HUES48 (cell line): ENCODE measurements around the gene SYNE4.
A peak's percentile ranks its signal among the peaks of the same experiment; 100 is the strongest.

Experiments
- H3K27ac ChIP-seq: one replicate; pipeline ENCODE4 v1.7.0; 2013; ENCODE audit warnings: low read depth, low read length, inconsistent platforms
- H3K27me3 ChIP-seq: 2 replicates; pipeline ENCODE4 v1.6.1; 2013; ENCODE audit warnings: mild to moderate bottlenecking, low read length; ENCODE audit not compliant: control insufficient read depth, insufficient read depth
- H3K36me3 ChIP-seq: 2 replicates; pipeline ENCODE4 v1.6.1; 2013; ENCODE audit warnings: low read length; ENCODE audit not compliant: control insufficient read depth, insufficient read depth
- H3K4me1 ChIP-seq: 2 replicates; pipeline ENCODE4 v1.6.1; 2013; ENCODE audit warnings: mild to moderate bottlenecking, low read length; ENCODE audit not compliant: control insufficient read depth, insufficient read depth
- H3K4me3 ChIP-seq: 2 replicates; pipeline ENCODE4 v1.5.1; 2013; ENCODE audit warnings: mild to moderate bottlenecking, low read depth, low read length
- H3K9ac ChIP-seq: 2 replicates; pipeline ENCODE4 v1.6.1; 2013; ENCODE audit warnings: mild to moderate bottlenecking, low read depth, low read length, moderate library complexity
- H3K9me3 ChIP-seq: 2 replicates; pipeline ENCODE4 v1.6.1; 2013; ENCODE audit warnings: low read length; ENCODE audit not compliant: control insufficient read depth, insufficient read depth

Gene SYNE4, protein sequence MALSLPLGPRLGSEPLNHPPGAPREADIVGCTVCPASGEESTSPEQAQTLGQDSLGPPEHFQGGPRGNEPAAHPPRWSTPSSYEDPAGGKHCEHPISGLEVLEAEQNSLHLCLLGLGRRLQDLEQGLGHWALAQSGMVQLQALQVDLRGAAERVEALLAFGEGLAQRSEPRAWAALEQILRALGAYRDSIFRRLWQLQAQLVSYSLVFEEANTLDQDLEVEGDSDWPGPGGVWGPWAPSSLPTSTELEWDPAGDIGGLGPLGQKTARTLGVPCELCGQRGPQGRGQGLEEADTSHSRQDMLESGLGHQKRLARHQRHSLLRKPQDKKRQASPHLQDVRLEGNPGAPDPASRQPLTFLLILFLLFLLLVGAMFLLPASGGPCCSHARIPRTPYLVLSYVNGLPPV

DNA sequence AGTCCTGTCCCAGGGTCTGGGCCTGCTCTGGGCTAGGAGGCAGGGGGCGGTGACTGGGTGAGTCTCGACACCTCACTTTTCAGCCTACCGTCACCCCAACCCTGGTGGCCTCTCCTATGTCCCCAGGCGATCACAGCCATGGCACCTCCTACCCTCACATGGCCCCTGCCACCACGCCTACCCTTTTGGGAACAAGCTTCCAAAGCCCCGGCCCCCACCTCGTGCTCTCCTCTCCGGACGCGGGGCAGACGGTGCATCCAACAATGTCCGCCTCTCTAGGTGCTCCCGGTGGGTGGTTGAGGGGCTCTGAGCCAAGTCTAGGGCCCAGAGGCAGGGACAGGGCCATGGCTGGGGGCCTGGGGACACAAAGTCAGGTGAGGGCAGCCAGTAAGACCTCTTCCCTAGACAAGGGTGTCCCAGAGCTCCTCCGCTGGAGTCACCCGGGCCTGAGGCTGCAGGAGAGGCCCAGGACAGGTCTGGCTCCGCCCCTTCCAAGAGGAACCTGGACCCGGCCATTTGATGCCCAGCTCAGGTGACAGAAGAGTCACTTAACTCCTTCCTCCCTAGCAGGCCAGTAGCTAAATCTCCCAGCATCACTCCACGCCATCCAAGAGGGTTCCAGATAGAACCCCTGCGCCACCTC, at the start of gene SYNE4:
Gene SYNE4, minus strand, starts transcription at position 478 of the 643 bp plus-strand sequence. Its CDS starts 132 bp downstream, at position 346.
- Histone ChIP-seq H3K9ac (peak within 1 kb of the TSS; percentile 47; the same call in 1 of the 2 replicates), H3K27ac (peak within 1 kb of the TSS; percentile 37), H3K9me3 (no peaks in the 10 kb centered on the region), H3K4me1 (peaks cover 4% of the 10 kb centered on the region; the same call in 1 of the 2 replicates), H3K27me3 (no peaks in the 10 kb centered on the region), H3K4me3 (peak within 1 kb of the TSS; percentile 60), H3K36me3 (no peaks in the 10 kb centered on the region)

DNA sequence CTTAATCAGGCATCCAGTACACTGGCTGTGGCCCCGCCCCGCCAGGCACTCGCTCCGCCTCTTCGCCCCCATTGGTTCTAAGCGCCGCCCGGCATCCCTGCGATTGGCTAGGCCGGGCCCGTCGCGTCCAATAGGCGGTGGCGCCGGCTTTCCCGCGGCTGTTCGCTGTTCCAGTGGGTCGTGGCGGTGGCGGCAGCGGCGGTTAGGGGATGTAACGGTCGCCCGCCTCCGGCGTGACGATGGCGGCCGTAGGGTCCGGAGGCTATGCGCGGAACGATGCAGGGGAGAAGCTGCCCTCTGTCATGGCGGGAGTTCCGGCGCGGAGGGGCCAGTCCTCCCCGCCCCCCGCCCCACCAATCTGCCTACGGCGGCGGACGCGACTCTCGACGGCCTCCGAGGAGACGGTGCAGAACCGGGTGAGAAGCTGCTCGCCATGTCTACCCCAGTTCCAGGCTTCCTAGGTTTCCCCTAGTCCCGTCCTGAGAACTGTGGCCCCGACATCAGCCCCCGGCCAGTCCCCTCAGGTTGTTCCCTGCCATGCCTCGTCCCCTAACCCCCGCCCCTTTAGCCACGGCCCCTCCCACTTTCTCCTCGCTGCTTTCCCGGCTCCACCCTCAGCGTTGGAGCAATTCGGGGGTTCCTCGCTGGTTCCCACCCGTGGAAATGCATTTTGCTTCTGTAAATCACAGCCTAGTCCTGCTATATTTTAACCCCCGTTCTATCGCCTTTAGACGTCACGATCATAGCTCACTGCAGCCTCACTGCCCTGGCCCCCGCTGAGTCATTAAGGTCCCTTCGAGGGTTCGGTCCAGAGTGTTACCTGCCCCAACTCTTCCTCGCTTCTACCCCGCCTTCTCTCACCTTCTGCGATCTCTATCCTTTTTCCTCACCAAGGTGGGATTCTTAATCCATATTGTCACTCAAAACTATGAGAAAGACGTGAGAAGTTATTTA, 46.4 kb upstream of the SYNE4 start, which contains the start of gene WDR62:
Gene WDR62, plus strand, starts transcription at position 165 of the 954 bp plus-strand sequence. Its CDS starts 75 bp downstream, at position 240.
- Histone ChIP-seq H3K4me1 (peaks cover 8% of the 10 kb centered on the region; the same call in 1 of the 2 replicates), H3K36me3 (peaks cover 22% of the 10 kb centered on the region), H3K27ac (peak within 1 kb of the TSS; percentile 94)

DNA sequence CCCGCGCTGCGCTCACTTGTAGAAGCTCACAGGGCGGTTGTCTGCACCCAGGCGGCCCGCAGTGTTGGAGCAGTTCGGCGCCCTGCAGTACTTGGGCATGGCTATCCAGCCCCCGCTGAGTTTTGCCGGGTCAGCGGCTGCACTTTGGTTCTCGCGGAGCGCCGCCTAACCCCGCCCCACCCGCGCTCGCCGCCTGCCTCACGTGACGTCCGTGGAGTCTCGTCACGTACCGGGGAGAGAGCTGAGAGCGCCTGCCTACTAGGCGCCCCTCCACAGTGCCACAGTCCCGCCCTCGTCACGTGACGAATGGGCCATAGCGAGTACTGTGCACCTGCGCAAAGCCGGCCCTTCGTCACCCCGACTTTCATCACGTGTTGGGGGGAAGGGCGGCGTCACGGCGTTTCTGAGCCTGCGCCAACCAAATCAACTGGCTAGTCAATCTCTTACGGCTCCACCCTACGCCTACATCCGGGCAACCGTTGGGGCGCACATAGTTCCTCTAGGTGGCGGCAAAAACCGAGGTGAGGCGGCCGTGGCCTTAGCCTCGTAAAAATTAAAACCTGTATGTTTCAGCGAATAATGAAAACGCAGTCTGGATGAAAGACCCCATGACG, 45.6 kb upstream of the SYNE4 start, which contains the start of gene THAP8:
Gene THAP8, minus strand, starts transcription at position 167 of the 614 bp plus-strand sequence. Its CDS starts 68 bp downstream, at position 99.
- peak within 1 kb of the TSS; percentile 94 for H3K27ac ChIP-seq
- H3K27me3 ChIP-seq: no peaks in the 10 kb centered on the region
- H3K9ac ChIP-seq: peak within 1 kb of the TSS; percentile 81
- H3K4me1 ChIP-seq: peaks cover 8% of the 10 kb centered on the region; the same call in 1 of the 2 replicates
- peaks cover 14% of the 10 kb centered on the region for H3K36me3 ChIP-seq
- no peaks in the 10 kb centered on the region for H3K9me3 ChIP-seq
- H3K4me3 ChIP-seq: peak within 1 kb of the TSS; percentile 81

More for the DNA sequence above, 46.4 kb upstream of the SYNE4 start, which contains the start of gene WDR62:
- Histone ChIP-seq H3K27me3 (no peaks in the 10 kb centered on the region), H3K9ac (peak within 1 kb of the TSS; percentile 81), H3K9me3 (no peaks in the 10 kb centered on the region), H3K4me3 (peak within 1 kb of the TSS; percentile 81)

DNA sequence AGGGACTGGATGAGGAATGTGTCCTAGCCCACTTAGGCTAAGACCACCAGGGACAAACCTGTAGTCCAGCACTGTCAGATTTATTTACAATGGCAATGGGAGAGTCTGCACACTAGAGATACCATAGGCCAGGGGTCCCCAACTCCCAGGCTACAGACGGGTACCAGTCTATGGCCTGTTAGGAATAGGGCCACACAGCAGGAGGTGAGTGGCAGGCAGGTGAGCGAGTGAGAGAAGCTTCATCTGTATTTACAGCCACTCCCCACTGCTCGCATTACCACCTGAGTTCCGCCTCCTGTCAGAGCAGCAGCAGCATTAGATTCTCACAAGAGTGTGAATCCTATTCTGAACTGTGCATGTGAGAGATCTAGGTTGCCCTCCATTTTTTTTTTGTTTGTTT, 43.0 kb upstream of the SYNE4 start:
- H3K27ac ChIP-seq: no peak overlapping the region
- no peaks in the 10 kb centered on the region for H3K27me3 ChIP-seq
- no peak overlapping the region for H3K9ac ChIP-seq
- peaks cover 8% of the 10 kb centered on the region; the same call in 1 of the 2 replicates for H3K4me1 ChIP-seq
- H3K4me3 ChIP-seq: no peak overlapping the region
- H3K9me3 ChIP-seq: no peaks in the 10 kb centered on the region
- H3K36me3 ChIP-seq: no peaks in the 10 kb centered on the region

DNA sequence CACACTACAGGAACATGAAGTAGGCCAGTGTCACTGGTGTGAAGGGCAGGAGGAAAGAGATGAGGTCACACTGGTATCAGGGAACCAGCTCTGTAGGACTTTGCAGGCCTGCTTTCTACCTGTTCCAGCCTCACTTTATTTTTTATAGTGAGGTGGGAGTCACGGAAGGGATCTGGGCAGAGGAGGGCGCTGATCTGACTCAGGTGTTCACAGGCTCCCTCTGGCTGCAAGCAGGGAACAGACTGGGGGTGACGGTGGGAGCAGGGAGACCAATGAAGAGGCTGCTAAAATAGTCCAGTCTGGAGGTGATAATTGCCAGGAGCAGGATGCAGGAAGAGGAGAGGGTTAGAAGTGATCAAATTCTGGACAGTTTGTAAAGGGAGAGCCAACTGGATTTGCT, 42.6 kb upstream of the SYNE4 start:
- Histone ChIP-seq H3K9ac (no peak overlapping the region), H3K36me3 (no peaks in the 10 kb centered on the region), H3K27ac (no peak overlapping the region), H3K4me1 (peaks cover 8% of the 10 kb centered on the region; the same call in 1 of the 2 replicates), H3K4me3 (no peak overlapping the region), H3K27me3 (no peaks in the 10 kb centered on the region), H3K9me3 (no peaks in the 10 kb centered on the region)

DNA sequence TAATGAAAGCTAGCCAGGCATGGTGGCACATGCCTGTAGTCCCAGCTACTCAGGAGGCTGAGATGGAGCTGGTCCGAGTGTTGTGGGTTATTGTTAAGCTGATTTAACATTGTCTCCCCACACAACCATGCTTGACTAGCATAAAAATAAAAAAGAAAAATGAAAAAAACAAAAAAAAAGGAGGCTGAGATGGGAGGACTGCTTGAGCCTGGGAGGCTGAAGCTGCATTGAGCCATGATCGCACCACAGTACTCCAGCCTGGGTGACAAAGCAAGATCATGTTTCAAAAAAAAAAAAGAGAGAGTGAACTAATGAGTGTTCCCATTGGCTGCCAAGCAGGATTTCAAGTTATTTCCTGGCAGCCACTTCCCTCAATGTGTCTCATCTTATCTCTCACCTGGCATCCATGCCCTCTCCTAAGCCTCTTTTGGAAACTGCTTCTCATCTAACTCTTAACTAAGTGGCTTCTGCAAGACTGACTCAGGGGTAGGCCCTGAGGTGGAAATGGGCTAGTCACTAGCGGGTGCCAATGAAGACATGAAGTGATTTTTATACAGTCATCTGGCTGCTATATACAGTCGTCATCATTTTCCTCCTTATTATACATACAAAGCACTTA, 40.6 kb upstream of the SYNE4 start:
- no peak overlapping the region for H3K4me3 ChIP-seq
- no peaks in the 10 kb centered on the region for H3K27me3 ChIP-seq
- H3K9ac ChIP-seq: no peak overlapping the region

DNA sequence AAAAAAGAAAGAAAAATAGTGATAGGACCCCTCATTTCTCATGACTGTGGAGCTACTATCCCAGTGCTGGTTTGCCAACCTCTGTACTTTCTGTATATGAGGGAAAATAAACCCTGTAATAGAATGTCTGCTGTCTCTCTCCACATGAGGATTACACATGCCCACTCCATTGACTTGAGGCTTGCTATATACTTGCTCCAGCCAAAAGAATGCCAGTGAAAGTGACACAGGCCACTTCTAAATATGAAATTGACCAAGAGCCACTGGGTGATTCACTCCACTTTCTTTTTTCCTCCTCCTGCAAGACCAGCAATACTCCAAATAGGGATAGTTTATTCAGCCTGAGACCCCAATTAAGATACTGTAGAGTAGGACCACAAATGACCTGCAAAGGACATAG, 39.2 kb upstream of the SYNE4 start:
- Histone ChIP-seq H3K9ac (no peak overlapping the region), H3K36me3 (no peaks in the 10 kb centered on the region), H3K27ac (no peak overlapping the region), H3K4me1 (peaks cover 8% of the 10 kb centered on the region; the same call in 1 of the 2 replicates), H3K9me3 (no peaks in the 10 kb centered on the region), H3K4me3 (no peak overlapping the region), H3K27me3 (no peaks in the 10 kb centered on the region)

More for the DNA sequence above, 40.6 kb upstream of the SYNE4 start:
- Histone ChIP-seq H3K9me3 (no peaks in the 10 kb centered on the region), H3K4me1 (peaks cover 8% of the 10 kb centered on the region; the same call in 1 of the 2 replicates), H3K36me3 (no peaks in the 10 kb centered on the region), H3K27ac (no peak overlapping the region)

DNA sequence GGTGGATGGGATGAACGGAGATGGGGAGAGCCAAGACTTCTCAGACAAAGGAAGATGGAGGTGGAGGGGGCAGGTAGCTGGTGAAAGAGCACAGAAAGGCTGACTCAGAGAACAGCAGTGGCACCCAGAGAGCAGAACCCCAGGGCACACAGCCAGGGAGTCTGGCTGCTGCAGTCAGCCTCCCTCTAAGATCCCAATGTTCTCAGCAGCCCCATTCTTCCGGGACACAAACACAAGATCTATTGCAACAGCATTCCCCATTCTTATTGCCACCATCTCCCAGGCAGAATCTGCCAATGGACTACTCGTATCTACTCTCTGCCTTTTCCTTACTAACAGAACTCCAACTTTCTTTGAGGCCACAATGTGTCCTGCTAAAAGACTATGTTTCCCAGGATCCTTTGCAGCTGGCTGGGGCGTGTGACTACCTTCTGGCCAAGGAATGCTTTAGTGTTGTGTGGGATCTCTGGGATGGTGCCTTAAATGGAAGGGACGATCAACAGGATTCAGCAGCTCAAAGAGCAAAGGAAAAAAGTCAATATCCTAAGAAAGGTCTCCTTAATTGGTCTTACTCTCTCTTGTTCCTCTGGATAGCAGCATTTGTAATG, 37.9 kb upstream of the SYNE4 start:
- H3K9me3 ChIP-seq: no peaks in the 10 kb centered on the region
- no peak overlapping the region for H3K27ac ChIP-seq
- H3K36me3 ChIP-seq: no peaks in the 10 kb centered on the region
- no peaks in the 10 kb centered on the region for H3K27me3 ChIP-seq
- H3K9ac ChIP-seq: no peak overlapping the region
- peaks cover 7% of the 10 kb centered on the region; the same call in 1 of the 2 replicates for H3K4me1 ChIP-seq
- H3K4me3 ChIP-seq: no peak overlapping the region

DNA sequence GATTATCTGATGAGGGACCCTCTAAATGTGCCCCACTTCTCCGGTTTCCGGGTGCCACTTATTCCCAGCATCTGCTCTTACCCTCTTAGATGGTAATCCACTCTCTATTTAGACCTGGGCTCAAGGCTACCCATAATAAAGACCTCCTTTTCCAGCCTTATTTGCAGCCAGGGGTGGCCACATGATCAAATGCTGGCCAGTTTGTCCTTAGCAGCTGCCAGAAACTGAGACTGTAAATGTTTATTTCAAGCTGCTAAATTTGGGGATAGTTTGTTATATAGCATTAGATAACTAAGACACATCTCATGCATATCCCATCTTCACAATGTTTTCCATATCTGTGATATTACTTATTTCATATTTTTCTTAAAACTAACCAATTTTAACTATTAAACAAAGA, 35.3 kb upstream of the SYNE4 start:
- H3K9me3 ChIP-seq: no peaks in the 10 kb centered on the region
- H3K27me3 ChIP-seq: no peaks in the 10 kb centered on the region
- no peak overlapping the region for H3K4me3 ChIP-seq
- no peaks in the 10 kb centered on the region for H3K36me3 ChIP-seq
- H3K27ac ChIP-seq: no peak overlapping the region
- H3K9ac ChIP-seq: no peak overlapping the region
- no peaks in the 10 kb centered on the region for H3K4me1 ChIP-seq
